AG04450 (cell line): ENCODE data around the gene BMPR1A. TPM values are rescaled to one million over a fixed set of nuclear protein-coding genes. Genes with fewer than 3 reads are reported as not detected.

Experiments
- CTCF ChIA-PET: fragments of 300-600, 350-600 bp; formaldehyde crosslinking; extraction: SDS; loops from one replicate; lab custom pipeline; 2022; ENCODE audit warnings: antibody characterized with exemption, inconsistent platforms; lab: Charles Lee
- POLR2A ChIA-PET: fragments of 350-600 bp; formaldehyde crosslinking; extraction: SDS; loops from one replicate; lab custom pipeline; 2021; ENCODE audit warnings: antibody characterized with exemption, inconsistent platforms; lab: Yijun Ruan, JAX
- DNase-seq: peaks from one replicate; pipeline ENCODE4 v3.0.0-alpha.2; 2011; ENCODE audit warnings: low read depth, low spot score
- H3K27ac ChIP-seq: one replicate; pipeline ENCODE4 v1.5.1; 2012; ENCODE audit warnings: low read depth, low read length, control low read depth
- H3K27me3 ChIP-seq: one replicate; pipeline ENCODE4 v1.6.0; 2012; ENCODE audit warnings: low read length; ENCODE audit not compliant: control insufficient read depth, insufficient read depth
- H3K4me3 ChIP-seq: 2 replicates; pipeline ENCODE4 v1.5.1; 2011; ENCODE audit warnings: mild to moderate bottlenecking, low read depth, low read length, control low read depth
- H3K9me3 ChIP-seq: 2 replicates; pipeline ENCODE4 v1.5.1; 2012; ENCODE audit warnings: low read length; ENCODE audit not compliant: control insufficient read depth, insufficient read depth
- polyA plus RNA-seq: library from polyadenylated mRNA; depleted of rRNA; stranded (reverse); fragments of >200 nt; gene quantifications from 2 replicates; pipeline ENCODE4 v1.2.3, GENCODE V29; 2011
- TF ChIP-seq, protein P1 (sequence below): IDR thresholded peaks from 2 replicates; pipeline ENCODE4 v1.5.1; 2011; ENCODE audit warnings: low read depth, low read length, control low read depth, inconsistent platforms

Gene BMPR1A
- polyA plus RNA-seq, 1 experiment: 41.9 TPM

DNA sequence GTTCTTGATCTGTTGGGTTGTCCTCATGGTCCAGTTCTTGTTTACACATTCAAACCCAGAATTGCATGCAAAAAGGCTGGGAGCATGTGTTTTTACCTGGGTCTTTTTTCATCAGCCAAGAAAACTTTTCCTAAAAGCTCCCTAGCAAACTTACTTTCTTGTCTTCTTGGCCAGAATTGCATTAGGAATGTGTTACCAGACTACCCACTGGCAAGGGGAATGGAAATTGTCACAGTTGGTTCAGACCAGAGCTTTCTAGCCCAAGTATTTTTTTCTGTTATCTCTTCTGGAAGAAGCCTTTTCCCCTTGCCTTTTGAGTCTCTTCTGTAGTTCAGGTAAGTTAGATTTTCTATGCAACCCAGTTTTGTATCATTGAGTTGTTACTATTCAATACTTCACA lies 77.5 kb downstream of the BMPR1A start:
- no peaks in the 10 kb centered on the region for H3K27me3 ChIP-seq
- DNase-seq: no peak
- TF ChIP-seq, protein P1, sequence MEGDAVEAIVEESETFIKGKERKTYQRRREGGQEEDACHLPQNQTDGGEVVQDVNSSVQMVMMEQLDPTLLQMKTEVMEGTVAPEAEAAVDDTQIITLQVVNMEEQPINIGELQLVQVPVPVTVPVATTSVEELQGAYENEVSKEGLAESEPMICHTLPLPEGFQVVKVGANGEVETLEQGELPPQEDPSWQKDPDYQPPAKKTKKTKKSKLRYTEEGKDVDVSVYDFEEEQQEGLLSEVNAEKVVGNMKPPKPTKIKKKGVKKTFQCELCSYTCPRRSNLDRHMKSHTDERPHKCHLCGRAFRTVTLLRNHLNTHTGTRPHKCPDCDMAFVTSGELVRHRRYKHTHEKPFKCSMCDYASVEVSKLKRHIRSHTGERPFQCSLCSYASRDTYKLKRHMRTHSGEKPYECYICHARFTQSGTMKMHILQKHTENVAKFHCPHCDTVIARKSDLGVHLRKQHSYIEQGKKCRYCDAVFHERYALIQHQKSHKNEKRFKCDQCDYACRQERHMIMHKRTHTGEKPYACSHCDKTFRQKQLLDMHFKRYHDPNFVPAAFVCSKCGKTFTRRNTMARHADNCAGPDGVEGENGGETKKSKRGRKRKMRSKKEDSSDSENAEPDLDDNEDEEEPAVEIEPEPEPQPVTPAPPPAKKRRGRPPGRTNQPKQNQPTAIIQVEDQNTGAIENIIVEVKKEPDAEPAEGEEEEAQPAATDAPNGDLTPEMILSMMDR: no peak
- CTCF ChIA-PET: interaction anchor here (0.6 to 0.9 kb wide), 3 partner anchors 11 to 245 kb away, joined by 3 read pairs; no protein-coding TSS in a partner anchor
- no peak overlapping the region for H3K4me3 ChIP-seq
- H3K27ac ChIP-seq: no peak overlapping the region
- no peaks in the 10 kb centered on the region for H3K9me3 ChIP-seq
- POLR2A ChIA-PET: no interaction called here

DNA sequence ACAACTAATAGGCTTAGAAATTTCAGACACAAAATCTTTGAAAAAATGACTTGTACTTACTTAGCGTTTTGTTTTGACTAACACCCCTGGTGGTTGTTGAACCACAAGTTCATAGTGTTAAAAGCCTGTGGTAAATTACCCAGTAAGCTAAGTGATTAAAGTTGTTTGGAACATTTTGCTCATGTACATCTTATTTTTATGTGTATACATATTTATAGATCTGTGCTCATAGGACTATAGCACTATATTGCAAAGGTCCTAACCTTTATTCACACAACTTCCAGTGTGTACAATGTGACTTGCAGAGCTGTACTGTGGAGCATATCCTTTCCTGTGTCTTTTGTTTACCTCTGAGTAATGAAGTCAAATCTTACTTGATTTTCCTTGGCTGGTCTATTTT lies 79.6 kb downstream of the BMPR1A start:
- Histone ChIP-seq H3K4me3 (no peak overlapping the region), H3K27me3 (no peaks in the 10 kb centered on the region), H3K27ac (no peak overlapping the region), H3K9me3 (no peaks in the 10 kb centered on the region)
- DNase-seq: no peak
- TF ChIP-seq, protein P1: no peak
- ChIA-PET POLR2A (interaction anchor here (0.6 kb wide), 1 partner anchor 82 kb away, joined by 4 read pairs; no protein-coding TSS in a partner anchor), CTCF (interaction anchor here (1.0 kb wide), 2 partner anchors 9 to 64 kb away, joined by 3 to 8 read pairs; no protein-coding TSS in a partner anchor)

DNA sequence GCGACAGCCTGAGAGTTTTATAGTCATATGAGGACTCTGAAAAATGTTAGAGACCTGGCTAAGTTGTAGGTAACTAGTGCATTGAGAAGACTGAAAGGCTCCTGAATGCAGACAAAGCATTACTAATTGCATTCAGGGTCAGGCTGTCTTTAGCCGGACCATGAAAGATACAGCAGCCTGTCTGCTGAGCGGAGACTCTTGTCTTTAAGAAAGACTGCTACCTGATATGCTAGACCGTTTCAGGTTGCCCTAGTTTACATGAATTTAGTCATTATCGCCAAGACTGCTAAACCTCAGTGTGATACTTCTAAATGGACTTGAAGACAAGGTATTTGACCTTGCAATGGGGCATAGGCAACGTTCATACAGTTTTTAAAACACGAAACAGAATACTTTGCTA lies 81.2 kb downstream of the BMPR1A start:
- POLR2A ChIA-PET: no interaction called here
- CTCF ChIA-PET: interaction anchor here (1.2 kb wide), 1 partner anchor 15 kb away, joined by 3 read pairs; no protein-coding TSS in a partner anchor
- no peak for DNase-seq
- H3K9me3 ChIP-seq: no peaks in the 10 kb centered on the region
- no peak overlapping the region for H3K4me3 ChIP-seq
- H3K27ac ChIP-seq: no peak overlapping the region
- TF ChIP-seq, protein P1: no peak
- H3K27me3 ChIP-seq: no peaks in the 10 kb centered on the region

DNA sequence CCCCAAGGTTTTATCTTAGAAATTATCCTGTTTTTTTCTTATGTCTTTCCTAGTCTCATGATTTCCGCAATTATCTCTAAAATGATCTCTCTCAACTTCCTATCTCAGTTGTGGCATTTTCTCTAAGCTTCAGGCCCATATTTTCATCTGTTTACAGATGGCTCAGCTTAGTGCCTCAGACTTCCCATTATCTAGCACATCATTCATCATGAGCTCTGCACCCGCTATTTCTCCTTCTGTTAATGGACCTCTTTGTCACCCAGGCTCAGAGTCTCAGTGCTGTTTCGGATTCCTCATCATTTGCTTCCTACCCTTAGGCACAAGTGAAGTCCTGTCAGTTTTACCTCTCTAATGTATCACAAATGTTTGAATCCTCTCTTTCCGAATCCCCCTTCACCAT lies 84.1 kb downstream of the BMPR1A start:
- ChIA-PET CTCF (interaction anchor here (0.8 kb wide), 1 partner anchor 46 kb away, joined by 3 read pairs; no protein-coding TSS in a partner anchor), POLR2A (interaction anchor here (0.5 kb wide), 1 partner anchor 126 kb away, joined by 5 read pairs; no protein-coding TSS in a partner anchor)
- no peak for DNase-seq
- Histone ChIP-seq H3K9me3 (no peaks in the 10 kb centered on the region), H3K27ac (no peak overlapping the region), H3K27me3 (no peaks in the 10 kb centered on the region), H3K4me3 (no peak overlapping the region)
- TF ChIP-seq, protein P1: no peak

DNA sequence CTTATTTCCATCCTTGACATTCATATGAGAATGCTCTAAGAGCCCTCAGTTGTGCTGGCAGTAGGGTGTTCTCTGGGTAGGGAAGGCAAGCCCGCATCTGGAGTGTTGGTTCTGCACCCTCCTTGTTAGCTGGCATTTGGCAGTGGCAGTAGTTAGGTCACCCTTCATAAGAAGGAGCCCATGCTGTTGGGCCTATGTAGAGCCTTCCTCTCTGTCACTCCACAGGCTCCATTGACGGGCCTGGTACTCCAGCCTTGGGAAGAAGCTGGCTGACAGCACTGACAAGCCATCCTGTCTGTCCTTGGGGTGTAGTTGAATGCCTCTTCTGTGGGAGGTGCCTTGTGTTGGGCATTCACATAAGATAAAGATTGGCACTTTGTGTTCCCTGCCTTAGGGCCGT lies 89.7 kb downstream of the BMPR1A start:
- H3K27ac ChIP-seq: no peak overlapping the region
- CTCF ChIA-PET: no interaction called here
- H3K4me3 ChIP-seq: no peak overlapping the region
- no peak for DNase-seq
- TF ChIP-seq, protein P1: no peak
- no peaks in the 10 kb centered on the region for H3K27me3 ChIP-seq
- no peaks in the 10 kb centered on the region for H3K9me3 ChIP-seq
- POLR2A ChIA-PET: no interaction called here
